TTC549 (cell line): ENCODE measurements around the gene NLGN1.

Source experiments
- FAIRE-seq: peaks from 2 replicates; lab custom pipeline; 2012; peaks lifted over from hg19 to GRCh38; lab: Jason Lieb, UNC

The NLGN1 gene

DNA sequence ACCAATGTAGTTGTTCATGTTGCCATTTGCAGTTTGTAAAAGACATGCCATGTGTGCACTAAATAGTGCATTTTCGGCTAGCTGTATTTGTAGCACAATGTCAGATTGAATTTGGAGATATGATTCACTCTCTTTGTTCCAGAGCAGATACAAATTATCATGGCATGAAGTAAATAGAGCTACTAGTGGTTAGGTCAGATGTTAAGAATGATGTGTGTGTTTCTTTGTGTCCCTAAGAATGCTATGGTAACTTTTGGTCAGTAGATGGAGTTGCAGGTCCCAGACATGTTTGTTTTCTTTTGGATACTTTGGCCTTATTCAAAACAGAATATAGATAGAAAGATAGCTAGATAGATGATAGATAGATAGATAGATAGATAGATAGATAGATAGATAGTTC is 595.8 kb downstream of the NLGN1 start:
- FAIRE-seq = peak; percentile 68

DNA sequence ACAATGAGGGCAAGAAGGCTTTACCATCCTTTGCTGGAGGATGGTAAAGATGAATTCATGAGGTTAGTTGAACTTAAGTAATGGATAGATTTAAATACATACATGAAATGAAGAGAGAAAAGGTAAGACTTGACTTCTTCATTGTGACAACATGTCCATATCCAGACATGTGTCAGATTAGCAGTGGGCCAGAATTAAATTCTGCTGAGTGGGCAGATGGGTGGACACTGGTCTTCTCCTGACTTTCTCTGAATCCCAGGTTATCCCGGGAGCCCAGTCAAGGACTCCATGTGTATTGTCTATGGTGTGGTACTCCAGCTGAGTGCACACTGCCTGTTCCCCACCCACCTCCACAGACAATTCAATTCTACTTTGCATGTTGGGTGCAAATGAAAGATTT is 603.1 kb downstream of the NLGN1 start:
- FAIRE-seq = no peak

DNA sequence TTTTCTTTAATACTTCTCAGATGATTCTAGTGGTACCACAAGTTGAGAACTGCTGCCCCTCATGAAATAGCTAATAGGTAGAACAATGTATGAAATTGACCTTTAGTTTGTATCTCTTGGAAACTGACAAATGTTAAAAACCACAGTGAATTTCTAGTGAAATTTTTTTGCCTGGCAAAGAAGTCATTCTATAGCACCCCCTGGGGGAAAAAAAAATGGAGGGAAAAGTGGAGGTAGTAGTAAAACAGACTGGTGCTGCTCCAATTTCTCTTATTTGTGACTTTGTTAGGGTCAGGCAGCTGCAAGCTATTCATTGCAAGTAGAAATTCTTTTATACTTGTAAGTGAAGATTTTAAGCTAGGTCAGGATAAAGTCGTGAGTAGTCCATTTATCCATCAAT is 605.0 kb downstream of the NLGN1 start:
- FAIRE-seq = no peak

- FAIRE-seq = no peak
Measured at GRCh38 chr3:174010907-174011306, 613.4 kb downstream of the NLGN1 start.

GRCh38 chr3:174016186-174016585 is 618.6 kb downstream of the NLGN1 start:
- FAIRE-seq = no peak

DNA sequence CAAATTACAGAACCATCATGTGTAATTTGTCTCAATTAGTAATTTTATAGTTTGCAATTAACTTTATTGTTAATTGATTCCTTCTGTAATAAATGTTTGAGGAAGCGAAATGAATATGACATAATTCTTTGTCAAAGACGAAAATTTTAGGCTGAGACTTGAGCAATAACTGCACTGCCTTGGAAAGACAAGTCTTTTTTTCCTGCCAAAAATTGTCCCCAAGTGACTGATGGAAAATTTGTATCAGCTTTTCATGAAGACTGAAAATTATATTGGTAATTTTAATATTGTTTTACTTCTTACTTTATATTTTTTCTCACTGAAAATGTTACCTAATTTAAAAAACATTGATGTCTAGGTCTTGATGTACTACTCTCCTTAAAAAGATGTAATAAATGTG is 622.6 kb downstream of the NLGN1 start:
- FAIRE-seq = no peak

DNA sequence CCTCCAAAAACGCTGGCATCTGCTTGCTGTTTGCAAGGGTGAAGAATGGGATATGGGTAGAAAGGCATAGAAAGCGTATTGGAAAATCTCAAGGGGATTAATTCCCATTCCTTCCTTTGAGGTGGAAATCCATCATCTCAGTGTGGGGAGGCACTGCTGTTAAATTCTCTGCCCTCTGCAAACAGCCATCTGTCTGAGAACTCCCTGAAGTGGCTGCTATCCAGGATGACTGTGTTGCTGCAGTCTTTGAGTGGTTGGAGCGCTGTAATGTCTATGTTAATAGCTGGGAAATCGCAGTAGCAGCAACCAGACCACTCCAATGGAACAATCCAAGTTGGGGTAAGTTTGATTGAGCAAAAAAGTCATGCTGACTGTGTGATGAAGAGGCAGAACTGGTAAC is 625.9 kb downstream of the NLGN1 start:
- FAIRE-seq = no peak

GRCh38 chr3:174028673-174029072 is 631.1 kb downstream of the NLGN1 start:
- no peak for FAIRE-seq

- FAIRE-seq = no peak
Measured at GRCh38 chr3:174035328-174035886, 637.9 kb downstream of the NLGN1 start.

- no peak for FAIRE-seq
Measured at GRCh38 chr3:174046311-174046710, 648.8 kb downstream of the NLGN1 start.

- FAIRE-seq = no peak
Measured at GRCh38 chr3:174049472-174049871, 651.9 kb downstream of the NLGN1 start.

- no peak for FAIRE-seq
Measured at GRCh38 chr3:174051191-174051590, 653.6 kb downstream of the NLGN1 start.

GRCh38 chr3:174058804-174059203 is 661.3 kb downstream of the NLGN1 start:
- no peak for FAIRE-seq

- no peak for FAIRE-seq
Measured at GRCh38 chr3:174060431-174060830, 662.9 kb downstream of the NLGN1 start.

DNA sequence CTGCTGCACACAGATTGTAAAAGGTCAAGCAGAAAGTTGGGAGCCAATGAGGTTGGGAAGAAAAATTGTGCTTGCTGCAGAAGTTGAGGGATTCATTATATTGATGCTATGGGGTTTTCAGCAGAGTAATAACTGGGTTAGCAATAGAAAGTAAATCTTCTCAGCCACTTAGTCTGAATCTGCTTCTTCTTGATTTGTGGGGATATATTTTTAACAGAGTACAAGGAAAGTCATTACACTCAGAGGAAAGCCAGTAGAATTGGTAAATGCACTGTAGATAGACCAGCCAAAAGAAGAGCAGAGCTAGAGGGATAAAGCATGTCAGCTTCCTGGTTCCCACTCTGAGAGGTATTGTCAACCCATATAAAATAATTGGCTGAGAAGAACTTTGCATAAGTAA is 663.6 kb downstream of the NLGN1 start:
- no peak for FAIRE-seq

DNA sequence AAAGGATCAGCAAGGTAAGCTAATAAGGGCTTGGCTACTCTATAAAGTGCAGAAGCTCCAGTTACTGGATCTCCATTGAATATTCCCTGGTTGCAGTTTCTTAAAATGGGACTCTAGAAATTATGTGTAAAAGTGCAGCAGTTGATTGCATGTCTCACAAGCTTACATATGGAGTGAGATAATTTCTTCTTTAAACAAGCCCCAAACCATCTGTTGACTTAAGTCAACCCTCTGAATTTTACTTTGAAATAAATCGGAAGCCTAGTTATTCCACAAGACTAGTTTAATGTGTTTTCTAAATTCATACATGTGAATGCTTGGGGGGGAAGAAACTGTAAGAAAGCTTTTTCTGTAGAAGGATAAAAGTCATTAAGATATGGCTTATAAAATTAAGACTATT is 664.2 kb downstream of the NLGN1 start:
- no peak for FAIRE-seq

DNA sequence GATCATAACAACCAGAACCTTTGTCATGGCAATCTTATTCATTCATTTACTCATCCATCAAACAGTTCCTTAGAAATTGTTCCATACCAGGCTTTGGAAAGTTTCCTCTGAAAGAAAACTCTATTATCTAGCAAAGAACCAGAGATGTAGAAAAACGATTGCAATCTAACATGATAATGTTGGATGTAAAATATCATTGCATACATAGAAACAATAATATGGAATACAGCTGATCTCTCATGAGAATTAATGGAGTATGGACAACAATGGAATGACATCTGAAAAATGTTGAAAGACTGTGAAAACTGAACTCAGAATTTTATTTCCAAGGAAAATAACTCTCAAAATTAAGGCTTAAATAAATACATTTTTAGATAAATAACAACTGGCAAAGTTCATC is 665.4 kb downstream of the NLGN1 start:
- FAIRE-seq = no peak

DNA sequence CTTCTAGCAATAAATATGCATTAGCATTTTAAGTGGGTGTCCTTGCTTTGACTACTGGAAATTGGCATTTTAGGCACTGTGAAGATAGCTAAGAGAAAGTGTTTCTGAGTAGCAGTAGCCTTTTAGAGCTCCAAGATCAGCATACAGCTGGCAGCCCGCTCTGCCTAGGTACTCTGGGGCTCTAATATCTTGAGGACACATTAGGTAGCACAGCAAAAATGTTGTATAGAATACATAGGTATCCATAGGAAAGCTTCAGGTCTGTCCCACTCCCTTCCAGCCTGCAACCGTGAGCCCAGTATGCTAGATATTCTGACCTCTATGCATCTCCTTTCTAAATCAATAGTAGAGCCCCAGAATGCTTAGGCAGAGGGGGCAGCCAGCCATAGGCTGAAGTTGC is 670.5 kb downstream of the NLGN1 start:
- no peak for FAIRE-seq

- no peak for FAIRE-seq
Measured at GRCh38 chr3:174072675-174073074, 675.1 kb downstream of the NLGN1 start.

DNA sequence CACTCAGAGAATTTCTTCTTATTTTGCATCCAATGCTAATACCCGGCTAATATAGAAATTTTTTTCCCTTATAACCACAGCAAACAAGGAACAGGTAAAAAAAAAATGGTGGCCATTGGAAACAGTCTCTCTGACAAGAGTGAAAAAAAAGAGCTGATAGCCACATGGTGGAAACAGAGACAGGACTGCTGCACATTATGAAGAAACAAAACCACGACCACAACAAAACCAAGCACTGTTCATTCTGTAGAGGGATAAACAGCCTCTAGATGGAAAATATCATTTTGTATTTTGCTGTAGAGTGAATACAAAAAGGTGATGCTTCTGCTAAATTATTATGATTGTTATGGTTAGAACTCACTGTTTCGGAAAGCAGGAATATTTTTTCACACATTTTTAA is 686.2 kb downstream of the NLGN1 start:
- FAIRE-seq = no peak

- no peak for FAIRE-seq
Measured at GRCh38 chr3:174089592-174089991, 692.0 kb downstream of the NLGN1 start.

- FAIRE-seq = no peak
Measured at GRCh38 chr3:174094669-174095068, 697.1 kb downstream of the NLGN1 start.

GRCh38 chr3:174097686-174098085 is 700.1 kb downstream of the NLGN1 start:
- no peak for FAIRE-seq

- no peak for FAIRE-seq
Measured at GRCh38 chr3:174098746-174099145, 701.2 kb downstream of the NLGN1 start.

- no peak for FAIRE-seq
Measured at GRCh38 chr3:174099724-174100123, 702.2 kb downstream of the NLGN1 start.
